Fibroblast of lung (primary cell): ENCODE data around the gene PCDHGA4.

Source experiments
- CTCF ChIP-seq, 2 donors: IDR thresholded peaks in 1 of 2; conservative IDR thresholded peaks in 1 of 2; 1 replicate in 1 of 2; 2 replicates in 1 of 2; pipeline ENCODE4 v1.5.1; 2011 to 2012; ENCODE audit warnings: low read length in 2 of 2, control low read depth in 1 of 2, inconsistent platforms in 1 of 2, low read depth in 1 of 2, mild to moderate bottlenecking in 1 of 2
- EZH2 ChIP-seq: IDR thresholded peaks from 2 replicates; pipeline ENCODE4 v1.5.1; 2012; ENCODE audit warnings: low read length, control low read depth, mild to moderate bottlenecking; ENCODE audit errors: missing control alignments

GRCh38 chr5:141382469-141383294 lies 27.9 kb downstream of the PCDHGA4 start, which contains the start of gene PCDHGA7:
- TF ChIP-seq EZH2 (no peak), CTCF (conservative IDR thresholded peaks at IDR 0.05 in 1 of 2, IDR thresholded peaks at IDR 0.05 in 1 of 2; ENCODE audit: low read depth in 1 of 2, low read length in 2 of 2) (peak; percentile 51)
